Esophagus muscularis mucosa (tissue), 4 donors: Measurements from ENCODE around the gene FANCC. TPM values are rescaled to one million over a fixed set of nuclear protein-coding genes. Genes with fewer than 3 reads are reported as not detected.
"Not testable (repeated sequence)": the region's sequence is repeated elsewhere in the genome, so short reads cannot be mapped to it uniquely, and the experiment has no call there.

Source experiments
- DNase-seq: peaks from one replicate; pipeline ENCODE4 v3.0.0-alpha.2; 2017; ENCODE audit errors: extremely low spot score
- H3K27ac ChIP-seq, 4 donors: fragments of 200-600 bp; sonication (generic); replicated peaks in 1 of 4; 1 replicate in 3 of 4; 2 replicates in 1 of 4; pipeline ENCODE4 v1.5.1; 2016 to 2019; ENCODE audit warnings: mild to moderate bottlenecking in 1 of 4
- H3K27me3 ChIP-seq, 4 donors: fragments of 200-600 bp; sonication (generic); one replicate each; pipeline versions ENCODE4 v1.5.1 to v1.6.0; 2016 to 2019
- H3K36me3 ChIP-seq, 4 donors: fragments of 200-600 bp; sonication (generic); one replicate each; pipeline ENCODE4 v1.5.1; 2016 to 2019
- H3K4me1 ChIP-seq, 4 donors: fragments of 200-600 bp; sonication (generic); one replicate each; pipeline ENCODE4 v1.5.1; 2016 to 2019
- H3K4me3 ChIP-seq, 4 donors: fragments of 200-600 bp; sonication (generic); 1 replicate in 2 of 4; 2 replicates in 2 of 4; pipeline ENCODE4 v1.5.1; 2016 to 2019; ENCODE audit warnings: mild to moderate bottlenecking in 4 of 4, moderate library complexity in 1 of 4
- H3K9me3 ChIP-seq, 4 donors: fragments of 200-600 bp; sonication (generic); 1 replicate in 3 of 4; 2 replicates in 1 of 4; pipeline ENCODE4 v1.5.1; 2016 to 2019
- EP300 ChIP-seq: sonication (generic); formaldehyde crosslinking; IDR thresholded peaks from one replicate; pipeline ENCODE4 v1.6.1; 2017; ENCODE audit warnings: antibody characterized with exemption
- POLR2A ChIP-seq: fragments of 450-650 bp; IDR thresholded peaks from one replicate; pipeline ENCODE4 v1.6.1; 2017; ENCODE audit warnings: antibody characterized with exemption, moderate library complexity, mild to moderate bottlenecking, low read depth
- POLR2AphosphoS5 ChIP-seq, 2 donors: sonication (generic); formaldehyde crosslinking; IDR thresholded peaks; one replicate each; pipeline ENCODE4 v1.6.1; 2017; ENCODE audit warnings: antibody characterized with exemption in 2 of 2
- WGBS: methylation state at CpG from one replicate; pipeline ENCODE4 v1.1.5; 2018; 5-methylcytosine and 5-hydroxymethylcytosine counted together
- intact Hi-C: fragments of 100-400 bp; cut with DNase I; formaldehyde crosslinking; loops from one replicate; pipeline ENCODE4 v1.15.1; 2023
- total RNA-seq, 4 donors: library from RNA; depleted of rRNA; stranded (reverse); fragments of >200 nt; gene quantifications; one replicate each; pipeline versions ENCODE4 v1.1.0 to v1.2.1, GENCODE V29; 2016
- TF ChIP-seq, protein P1 (sequence below), 3 experiments: fragments of 200-600 bp in 2 of 3; fragments of 450-650 bp in 1 of 3; sonication (generic) in 2 of 3; IDR thresholded peaks; one replicate each; pipeline ENCODE4 v1.5.1; 2017 to 2019; ENCODE audit warnings: antibody characterized with exemption in 3 of 3, mild to moderate bottlenecking in 2 of 3, moderate library complexity in 1 of 3

The FANCC gene
- total RNA-seq, 4 donors from 2014 or later: 5.3 to 9.5 (median 6.8) TPM

- TF ChIP-seq EP300: no peak
- no peak for TF ChIP-seq POLR2A
- TF ChIP-seq POLR2AphosphoS5 (IDR thresholded peaks at IDR 0.05): no peak
- TF ChIP-seq, protein P1, sequence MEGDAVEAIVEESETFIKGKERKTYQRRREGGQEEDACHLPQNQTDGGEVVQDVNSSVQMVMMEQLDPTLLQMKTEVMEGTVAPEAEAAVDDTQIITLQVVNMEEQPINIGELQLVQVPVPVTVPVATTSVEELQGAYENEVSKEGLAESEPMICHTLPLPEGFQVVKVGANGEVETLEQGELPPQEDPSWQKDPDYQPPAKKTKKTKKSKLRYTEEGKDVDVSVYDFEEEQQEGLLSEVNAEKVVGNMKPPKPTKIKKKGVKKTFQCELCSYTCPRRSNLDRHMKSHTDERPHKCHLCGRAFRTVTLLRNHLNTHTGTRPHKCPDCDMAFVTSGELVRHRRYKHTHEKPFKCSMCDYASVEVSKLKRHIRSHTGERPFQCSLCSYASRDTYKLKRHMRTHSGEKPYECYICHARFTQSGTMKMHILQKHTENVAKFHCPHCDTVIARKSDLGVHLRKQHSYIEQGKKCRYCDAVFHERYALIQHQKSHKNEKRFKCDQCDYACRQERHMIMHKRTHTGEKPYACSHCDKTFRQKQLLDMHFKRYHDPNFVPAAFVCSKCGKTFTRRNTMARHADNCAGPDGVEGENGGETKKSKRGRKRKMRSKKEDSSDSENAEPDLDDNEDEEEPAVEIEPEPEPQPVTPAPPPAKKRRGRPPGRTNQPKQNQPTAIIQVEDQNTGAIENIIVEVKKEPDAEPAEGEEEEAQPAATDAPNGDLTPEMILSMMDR (IDR thresholded peaks at IDR 0.05): no peak
- intact Hi-C loops: no loop called here
- DNase-seq: no peak
- H3K27ac ChIP-seq: no peak overlapping the region
- H3K9me3 ChIP-seq: no peaks in the 10 kb centered on the region
- H3K4me3 ChIP-seq: no peak overlapping the region
- peaks cover 0 to 2% (median 0%) of the 10 kb centered on the region in 4 donors for H3K4me1 ChIP-seq
- H3K27me3 ChIP-seq: no peaks in the 10 kb centered on the region
- H3K36me3 ChIP-seq: peaks cover 0 to 7% (median 0%) of the 10 kb centered on the region in 4 donors
- 93% methylated on average over 7 of the region's 7 CpGs for WGBS
Measured at GRCh38 chr9:95226921-95227320, 90.6 kb downstream of the FANCC start.

DNA sequence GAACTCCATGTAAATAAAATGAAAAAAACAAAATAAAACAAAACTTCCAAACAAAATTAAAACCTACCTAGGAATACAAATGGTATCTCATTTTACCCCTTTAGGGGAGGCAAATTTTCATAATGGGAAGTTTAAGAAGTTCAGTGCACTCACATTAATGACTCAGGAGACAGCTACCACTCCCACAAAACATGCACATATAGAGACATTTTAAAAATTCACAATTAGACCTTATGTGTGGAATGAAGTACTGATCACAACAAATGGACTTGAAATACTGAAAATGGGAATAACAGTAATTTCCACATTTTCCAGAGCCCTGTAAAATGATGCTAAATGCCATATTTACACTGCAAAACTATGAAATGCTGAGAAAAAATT is 91.8 kb downstream of the FANCC start:
- TF ChIP-seq POLR2AphosphoS5 (IDR thresholded peaks at IDR 0.05): no peak
- TF ChIP-seq, protein P1 (IDR thresholded peaks at IDR 0.05): no peak
- TF ChIP-seq EP300: no peak
- TF ChIP-seq POLR2A: no peak
- H3K27me3 ChIP-seq: no peaks in the 10 kb centered on the region
- H3K4me1 ChIP-seq: peaks cover 0 to 5% (median 0%) of the 10 kb centered on the region in 4 donors
- no peak overlapping the region for H3K27ac ChIP-seq
- H3K9me3 ChIP-seq: no peaks in the 10 kb centered on the region
- DNase-seq: no peak
- peaks cover 0 to 5% (median 0%) of the 10 kb centered on the region in 4 donors for H3K36me3 ChIP-seq
- no peak overlapping the region for H3K4me3 ChIP-seq
- intact Hi-C loops: no loop called here

DNA sequence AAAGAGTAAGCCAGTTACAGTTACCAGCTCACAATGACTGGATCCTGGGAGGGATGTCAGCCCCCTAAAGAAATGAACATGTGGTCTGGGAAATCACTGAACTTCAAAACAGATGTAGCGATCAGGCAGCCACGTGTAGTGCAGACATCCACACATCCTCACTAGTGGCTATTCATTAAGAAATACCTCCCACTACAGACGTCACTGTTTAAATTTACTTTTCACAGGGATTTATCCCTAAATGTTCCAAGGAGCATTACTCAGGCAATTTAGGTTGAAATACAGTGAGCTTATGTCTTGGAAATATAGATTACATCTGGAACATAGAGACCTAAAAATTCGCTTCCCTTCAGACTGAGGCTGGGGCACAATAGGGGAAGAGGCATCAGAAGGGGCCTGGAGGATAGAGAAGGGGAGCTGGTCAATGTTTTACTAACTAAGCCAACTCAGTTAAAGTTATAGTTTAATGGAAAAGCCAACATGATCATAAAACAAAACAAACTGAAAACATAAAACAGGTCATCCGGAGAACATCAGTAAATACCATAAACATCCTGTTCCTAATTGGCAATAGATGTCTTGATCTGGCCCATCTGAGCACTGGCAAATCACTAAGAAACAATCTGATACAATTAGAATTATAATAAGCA is 92.3 kb downstream of the FANCC start:
- no peak for DNase-seq
- no peak overlapping the region for H3K4me3 ChIP-seq
- H3K9me3 ChIP-seq: no peaks in the 10 kb centered on the region
- whole genome bisulfite sequencing: 81% methylated on average over 5 of the region's 5 CpGs
- TF ChIP-seq EP300: no peak
- TF ChIP-seq POLR2A: no peak
- TF ChIP-seq POLR2AphosphoS5 (IDR thresholded peaks at IDR 0.05): no peak
- TF ChIP-seq, protein P1 (IDR thresholded peaks at IDR 0.05): no peak
- peaks cover 0 to 5% (median 0%) of the 10 kb centered on the region in 4 donors for H3K4me1 ChIP-seq
- no peaks in the 10 kb centered on the region for H3K36me3 ChIP-seq
- H3K27ac ChIP-seq: no peak overlapping the region
- intact Hi-C loops: no loop called here
- H3K27me3 ChIP-seq: no peaks in the 10 kb centered on the region

DNA sequence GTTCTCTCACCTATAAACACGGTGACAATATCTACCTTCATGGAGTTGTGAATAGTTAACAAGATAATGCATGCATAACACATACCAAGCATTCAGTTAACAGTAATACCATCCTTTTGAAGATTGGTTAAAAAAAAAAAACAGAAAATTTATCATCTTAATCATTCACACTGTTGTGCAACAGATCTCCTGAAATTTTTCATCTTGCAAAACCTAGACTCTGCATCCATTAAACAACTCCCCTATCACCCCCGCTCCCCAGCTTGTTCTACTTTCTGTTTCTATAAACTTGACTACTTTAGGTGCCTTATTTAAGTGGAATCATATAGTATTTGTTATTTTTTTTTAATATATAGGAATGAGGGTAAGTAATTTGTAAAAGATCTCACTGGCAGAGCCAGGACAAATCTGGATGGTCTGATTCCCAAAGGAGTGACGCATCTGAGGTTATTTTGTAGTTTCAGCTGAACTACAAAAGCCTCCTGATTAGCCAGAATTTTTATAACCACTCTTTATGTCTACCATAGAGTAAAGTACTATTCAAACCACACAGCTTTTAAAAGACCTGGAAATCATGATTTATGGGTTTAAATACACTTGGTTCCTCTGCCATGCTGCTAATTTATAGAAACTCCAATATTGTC is 93.0 kb downstream of the FANCC start:
- Histone ChIP-seq H3K9me3 (no peaks in the 10 kb centered on the region), H3K27me3 (no peaks in the 10 kb centered on the region), H3K4me1 (peaks cover 0 to 5% (median 0%) of the 10 kb centered on the region in 4 donors), H3K27ac (no peak overlapping the region), H3K36me3 (no peaks in the 10 kb centered on the region), H3K4me3 (no peak overlapping the region)
- intact Hi-C loops: no loop called here
- no peak for TF ChIP-seq POLR2A
- no peak for TF ChIP-seq POLR2AphosphoS5 (IDR thresholded peaks at IDR 0.05)
- no peak for DNase-seq
- 94% methylated on average over 3 of the region's 3 CpGs for WGBS

GRCh38 chr9:95220352-95220751 is 97.2 kb downstream of the FANCC start:
- H3K27me3 ChIP-seq, H3K4me3 ChIP-seq, DNase-seq, H3K27ac ChIP-seq, H3K4me1 ChIP-seq, H3K9me3 ChIP-seq, intact Hi-C loops, H3K36me3 ChIP-seq: not testable (repeated sequence)
- WGBS: 86% methylated on average over 4 of the region's 4 CpGs
